ENCODE measurements around the gene RNLS.
"Not testable (repeated sequence)": the region's sequence is repeated elsewhere in the genome, so short reads cannot be mapped to it uniquely, and the experiment has no call there.

RNLS gene

GRCh38 chr10:88293651-88294230 lies 289.4 kb downstream of the RNLS start:
- DNase-seq (ENCODE audit: low read depth) = no peak

- DNase-seq (ENCODE audit: low read depth) = no peak
Measured at GRCh38 chr10:88293073-88293472, 290.0 kb downstream of the RNLS start.

GRCh38 chr10:88292185-88292514 lies 291.0 kb downstream of the RNLS start:
- DNase-seq (ENCODE audit: low read depth) = no peak

GRCh38 chr10:88291289-88292184 lies 291.6 kb downstream of the RNLS start:
- DNase-seq (ENCODE audit: low read depth) = no peak

GRCh38 chr10:88289342-88289741 lies 293.8 kb downstream of the RNLS start:
- no peak for DNase-seq (ENCODE audit: low read depth)

GRCh38 chr10:88288320-88289059 lies 294.6 kb downstream of the RNLS start:
- no peak for DNase-seq (ENCODE audit: low read depth)

- DNase-seq (ENCODE audit: low read depth) = no peak
Measured at GRCh38 chr10:88286030-88286429, 297.1 kb downstream of the RNLS start.

- no peak for DNase-seq (ENCODE audit: low read depth)
Measured at GRCh38 chr10:88281592-88282347, 301.3 kb downstream of the RNLS start.

GRCh38 chr10:88280518-88280917 lies 302.6 kb downstream of the RNLS start:
- no peak for DNase-seq (ENCODE audit: low read depth)

- no peak for DNase-seq (ENCODE audit: low read depth)
Measured at GRCh38 chr10:88278912-88279311, 304.2 kb downstream of the RNLS start.

GRCh38 chr10:88276945-88277344 lies 306.2 kb downstream of the RNLS start:
- DNase-seq (ENCODE audit: low read depth) = not testable (repeated sequence)

- no peak for DNase-seq (ENCODE audit: low read depth)
Measured at GRCh38 chr10:88274286-88274685, 308.8 kb downstream of the RNLS start.

- DNase-seq (ENCODE audit: low read depth) = no peak
Measured at GRCh38 chr10:88273567-88273966, 309.6 kb downstream of the RNLS start.

GRCh38 chr10:88271761-88272543 lies 311.2 kb downstream of the RNLS start:
- DNase-seq (ENCODE audit: low read depth) = no peak

GRCh38 chr10:88270871-88271713 lies 312.0 kb downstream of the RNLS start:
- peak; percentile 4 for DNase-seq (ENCODE audit: low read depth)

GRCh38 chr10:88270061-88270808 lies 312.9 kb downstream of the RNLS start:
- DNase-seq (ENCODE audit: low read depth) = no peak

- DNase-seq (ENCODE audit: low read depth) = no peak
Measured at GRCh38 chr10:88262591-88263234, 320.4 kb downstream of the RNLS start.

GRCh38 chr10:88261152-88261551 lies 322.0 kb downstream of the RNLS start:
- no peak for DNase-seq (ENCODE audit: low read depth)

GRCh38 chr10:88260329-88261051 lies 322.6 kb downstream of the RNLS start:
- no peak for DNase-seq (ENCODE audit: low read depth)
